ENCODE data around the gene ABCA5.
A peak's percentile ranks its signal among the peaks of the same experiment; 100 is the strongest.

ABCA5 gene

GRCh38 chr17:69327060-69327831 lies at the start of gene ABCA5:
Gene ABCA5 (minus strand): TSS chr17:69327133. CDS start chr17:69314415, 12,718 bp downstream.
- DNase-seq (ENCODE audit: low read depth in 2 of 2) = peak; percentile 71 to 72

GRCh38 chr17:69375229-69375628 lies 48.3 kb upstream of the ABCA5 start:
- no peak for DNase-seq (ENCODE audit: low read depth in 2 of 2)

- DNase-seq (ENCODE audit: low read depth in 2 of 2) = no peak
Observed at GRCh38 chr17:69373069-69373468, 46.1 kb upstream of the ABCA5 start.

GRCh38 chr17:69367298-69367697 lies 40.4 kb upstream of the ABCA5 start:
- DNase-seq (ENCODE audit: low read depth in 2 of 2) = no peak

- DNase-seq (ENCODE audit: low read depth in 2 of 2) = no peak
Observed at GRCh38 chr17:69363488-69364210, 36.7 kb upstream of the ABCA5 start.

GRCh38 chr17:69361156-69361555 lies 34.2 kb upstream of the ABCA5 start:
- DNase-seq (ENCODE audit: low read depth in 2 of 2) = no peak

GRCh38 chr17:69358688-69359596 lies 32.0 kb upstream of the ABCA5 start:
- no peak for DNase-seq (ENCODE audit: low read depth in 2 of 2)

- DNase-seq (ENCODE audit: low read depth in 2 of 2) = no peak
Observed at GRCh38 chr17:69357701-69358100, 30.8 kb upstream of the ABCA5 start.

GRCh38 chr17:69356625-69357024 lies 29.7 kb upstream of the ABCA5 start:
- no peak for DNase-seq (ENCODE audit: low read depth in 2 of 2)

- DNase-seq (ENCODE audit: low read depth in 2 of 2) = no peak
Observed at GRCh38 chr17:69350911-69351310, 24.0 kb upstream of the ABCA5 start.

GRCh38 chr17:69348429-69348828 lies 21.5 kb upstream of the ABCA5 start:
- no peak for DNase-seq (ENCODE audit: low read depth in 2 of 2)

GRCh38 chr17:69346766-69347165 lies 19.8 kb upstream of the ABCA5 start:
- no peak for DNase-seq (ENCODE audit: low read depth in 2 of 2)

GRCh38 chr17:69344939-69345338 lies 18.0 kb upstream of the ABCA5 start:
- DNase-seq (ENCODE audit: low read depth in 2 of 2) = no peak

GRCh38 chr17:69342896-69343644 lies 16.1 kb upstream of the ABCA5 start:
- DNase-seq (ENCODE audit: low read depth in 2 of 2) = no peak

- DNase-seq (ENCODE audit: low read depth in 2 of 2) = no peak
Observed at GRCh38 chr17:69339937-69340336, 13.0 kb upstream of the ABCA5 start.

- DNase-seq (ENCODE audit: low read depth in 2 of 2) = no peak
Observed at GRCh38 chr17:69336996-69337395, 10.1 kb upstream of the ABCA5 start.

- DNase-seq (ENCODE audit: low read depth in 2 of 2) = no peak
Observed at GRCh38 chr17:69336580-69336979, 9.6 kb upstream of the ABCA5 start.

- no peak for DNase-seq (ENCODE audit: low read depth in 2 of 2)
Observed at GRCh38 chr17:69335058-69335457, 8.1 kb upstream of the ABCA5 start.

GRCh38 chr17:69333561-69333960 lies 6.6 kb upstream of the ABCA5 start:
- DNase-seq (ENCODE audit: low read depth in 2 of 2) = no peak

GRCh38 chr17:69331756-69332155 lies 4.8 kb upstream of the ABCA5 start:
- DNase-seq (ENCODE audit: low read depth in 2 of 2) = no peak

GRCh38 chr17:69326377-69327059 lies 415 bp downstream of the ABCA5 start:
- peak; percentile 4 to 5 for DNase-seq (ENCODE audit: low read depth in 2 of 2)

Measured in stimulated activated CD4-positive, alpha-beta T cell treated with anti-CD3 and anti-CD28 coated beads, Interleukin-12 subunit alpha, Interleukin-12 subunit beta, amount 100 ng/mL, for 24 hours (primary cell).